Activated gamma-delta T cell (primary cell): ENCODE data around the gene TMEM18.

Source experiments
- DNase-seq: peaks from one replicate; lab custom pipeline; 2025; lab: John Stamatoyannopoulos, UW

TMEM18 gene

GRCh38 chr2:620471-621302 lies 56.5 kb downstream of the TMEM18 start:
- DNase-seq = no peak

- no peak for DNase-seq
Measured at GRCh38 chr2:620004-620403, 57.2 kb downstream of the TMEM18 start.

GRCh38 chr2:618422-618990 lies 58.7 kb downstream of the TMEM18 start:
- DNase-seq = no peak

- DNase-seq = no peak
Measured at GRCh38 chr2:618005-618404, 59.2 kb downstream of the TMEM18 start.
